GM21737 (cell line): ENCODE results near the gene ZBTB44.
A peak's percentile ranks its signal among the peaks of the same experiment; 100 is the strongest.
"Not testable (repeated sequence)": the region's sequence is repeated elsewhere in the genome, so short reads cannot be mapped to it uniquely, and the experiment has no call there.

Experiments
- ATAC-seq: cut with Tn5 transposase; IDR thresholded peaks from one replicate; pipeline ENCODE4 v1.9.1; 2021; ENCODE audit warnings: mild to moderate bottlenecking, moderate library complexity; ENCODE audit not compliant: unreplicated experiment

ZBTB44 gene

DNA sequence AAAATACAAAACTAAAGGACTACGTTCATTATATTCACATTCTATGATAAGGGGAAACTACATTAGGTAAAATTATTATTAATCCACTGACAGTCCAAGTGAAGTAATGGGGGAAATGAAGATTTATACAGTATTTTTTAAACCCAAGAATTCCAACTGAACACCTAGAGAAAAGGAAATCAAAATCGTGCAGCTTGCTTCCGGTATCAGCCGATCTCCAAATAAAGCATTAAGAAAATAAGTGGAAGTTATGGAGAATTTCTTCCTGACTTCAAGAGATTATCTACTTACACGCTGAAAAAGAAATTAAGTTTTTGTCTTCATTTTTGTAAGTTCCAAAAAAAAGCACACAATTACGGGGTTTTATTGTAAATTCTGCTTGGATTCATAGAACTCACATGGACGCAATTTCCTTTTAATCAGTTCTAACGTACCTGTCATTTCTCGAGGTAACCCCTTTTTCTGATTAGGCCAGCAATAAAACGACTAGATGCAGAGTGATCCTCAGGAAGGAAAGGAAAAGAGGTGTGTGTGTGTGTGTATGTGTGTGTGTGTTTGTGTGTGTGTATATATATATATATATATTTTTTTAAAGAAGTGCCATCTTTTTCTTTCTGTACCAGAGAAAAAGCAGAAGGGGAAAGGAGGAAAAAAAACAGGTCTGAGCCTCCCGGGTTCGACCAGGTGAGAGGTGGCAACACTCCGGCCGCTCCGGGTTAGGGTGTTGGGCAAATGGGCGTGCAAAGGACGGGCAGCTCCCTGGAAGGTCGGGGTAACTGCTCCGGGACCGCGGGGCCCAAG, 1.1 kb downstream of the ZBTB44 start:
- ATAC-seq = no peak

DNA sequence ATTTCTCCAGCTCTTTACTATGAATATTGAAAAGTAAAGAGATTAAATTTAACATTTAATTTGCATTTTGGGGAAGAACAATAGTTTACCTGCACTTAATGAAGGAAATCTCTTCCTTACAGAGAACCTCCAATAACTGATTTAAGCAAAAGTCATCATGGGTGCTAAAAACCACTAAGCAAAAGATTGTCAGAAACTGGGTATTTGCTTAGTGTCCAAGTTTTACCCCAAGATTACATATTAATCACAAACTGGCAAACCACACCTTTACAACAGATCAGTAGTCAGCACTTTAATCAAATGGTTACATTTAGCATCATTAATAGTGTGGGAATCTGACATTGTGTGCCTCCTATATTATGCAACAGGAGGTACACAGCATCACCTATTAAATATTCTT, 2.7 kb downstream of the ZBTB44 start:
- ATAC-seq = no peak

DNA sequence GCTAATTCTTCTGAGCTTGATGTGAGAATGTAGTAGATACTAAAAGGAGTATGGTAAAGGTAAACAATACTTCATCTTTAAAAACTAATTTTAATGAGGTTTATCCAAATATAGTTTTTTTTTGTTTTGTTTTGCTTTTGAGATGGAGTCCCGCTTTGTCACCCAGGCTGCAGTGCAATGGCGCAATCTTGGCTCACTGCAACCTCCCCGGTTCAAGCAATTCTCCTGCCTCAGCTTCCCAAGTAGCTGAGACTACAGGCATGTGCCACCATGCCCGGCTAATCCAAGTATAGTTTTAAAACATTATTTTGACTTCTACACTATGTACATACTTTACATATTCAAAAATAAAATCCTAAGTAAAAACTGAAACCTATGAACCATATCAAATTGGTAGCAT, 4.1 kb downstream of the ZBTB44 start:
- no peak for ATAC-seq

DNA sequence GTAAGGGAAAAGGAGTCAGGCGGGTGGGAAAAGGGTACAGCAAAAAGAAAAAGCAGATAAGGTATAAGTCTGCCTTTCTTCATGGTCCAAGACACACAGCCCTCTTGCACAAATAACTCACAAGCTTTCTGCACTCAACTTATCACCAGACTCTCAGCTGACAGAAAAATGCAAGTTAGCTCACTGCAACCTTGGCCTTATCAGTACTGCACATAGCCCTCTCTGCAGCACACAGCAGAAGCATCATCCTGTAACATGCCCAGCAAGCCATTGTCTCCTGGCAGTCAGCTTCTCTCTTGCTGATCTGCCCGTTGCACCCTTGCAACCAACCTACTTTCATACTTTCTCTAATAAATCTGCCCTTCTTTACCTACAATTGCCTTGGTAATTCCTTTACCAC, 5.8 kb downstream of the ZBTB44 start:
- no peak for ATAC-seq

DNA sequence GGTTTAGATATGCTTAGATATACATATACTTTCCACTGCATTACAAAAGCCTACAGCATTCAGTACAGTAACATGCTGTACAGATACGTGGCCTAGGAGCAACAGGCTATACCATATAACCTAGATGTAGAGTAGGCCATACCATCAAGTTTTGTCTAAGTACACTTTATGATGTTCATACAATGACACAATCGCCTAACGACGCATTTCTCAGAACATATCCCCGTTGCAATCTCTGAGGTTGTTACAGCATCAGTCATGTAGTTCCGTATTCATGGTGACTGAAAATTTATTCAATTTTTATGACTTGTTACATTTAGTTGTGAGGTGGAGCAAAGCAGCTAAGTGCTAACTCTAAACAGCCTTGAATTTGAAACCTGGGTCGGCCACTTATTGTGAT, 6.7 kb downstream of the ZBTB44 start:
- ATAC-seq = no peak

DNA sequence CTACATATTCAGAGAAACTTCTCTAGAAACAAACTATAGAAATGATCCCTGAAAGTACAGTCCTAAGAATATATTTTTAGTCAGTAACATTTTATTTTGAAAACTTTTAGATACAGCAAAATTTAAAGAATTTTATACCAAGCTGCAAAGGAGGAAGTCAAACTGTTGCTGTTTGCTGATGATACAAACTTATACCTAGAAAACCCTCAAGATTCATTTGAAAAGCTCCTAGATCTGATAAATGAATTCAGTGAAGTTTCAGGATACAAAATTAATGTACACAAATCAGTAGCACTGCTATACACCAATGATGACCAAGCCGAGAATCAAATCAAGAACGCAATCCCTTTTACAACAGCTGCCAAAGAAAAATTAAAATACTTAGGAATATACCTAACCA, 10.1 kb downstream of the ZBTB44 start:
- no peak for ATAC-seq

DNA sequence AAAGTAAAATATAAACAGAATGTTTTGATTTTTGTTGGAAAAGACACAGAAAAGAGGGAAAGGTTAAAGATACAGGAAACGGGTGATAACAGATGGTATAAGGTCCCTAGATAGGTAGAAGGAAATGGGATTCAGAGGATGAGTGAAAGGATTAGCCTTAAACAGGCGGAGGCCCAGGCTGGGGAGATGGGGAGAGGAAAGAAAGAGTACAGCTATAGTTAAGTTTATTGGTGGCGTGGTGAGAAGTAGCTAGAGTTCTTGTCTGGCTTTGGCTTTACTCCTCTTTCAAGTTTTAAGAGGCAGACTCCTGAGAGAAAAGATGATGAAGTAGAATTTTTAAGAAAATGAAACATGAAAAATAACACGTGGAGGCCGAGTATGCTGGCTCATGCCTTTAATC, 13.7 kb downstream of the ZBTB44 start:
- ATAC-seq = no peak

DNA sequence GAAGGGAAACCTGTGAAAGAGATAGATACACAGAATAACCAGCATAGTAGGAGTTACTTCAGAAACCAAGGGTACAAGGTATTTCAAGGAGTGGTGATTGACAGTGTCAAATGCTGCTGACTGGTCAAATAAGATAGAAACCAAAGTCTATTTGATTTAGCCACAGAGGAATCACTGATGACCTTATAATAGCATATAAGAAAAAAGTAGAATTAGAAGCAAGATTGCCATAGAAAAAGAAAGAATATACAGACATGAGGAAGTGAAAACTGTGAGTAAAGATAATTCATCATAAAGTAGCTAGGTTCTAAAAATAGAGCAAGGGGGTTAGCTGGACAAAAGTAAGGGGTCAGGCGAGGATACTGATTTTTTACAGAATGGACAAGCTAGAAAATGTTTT, 14.2 kb downstream of the ZBTB44 start:
- ATAC-seq = peak; percentile 72

DNA sequence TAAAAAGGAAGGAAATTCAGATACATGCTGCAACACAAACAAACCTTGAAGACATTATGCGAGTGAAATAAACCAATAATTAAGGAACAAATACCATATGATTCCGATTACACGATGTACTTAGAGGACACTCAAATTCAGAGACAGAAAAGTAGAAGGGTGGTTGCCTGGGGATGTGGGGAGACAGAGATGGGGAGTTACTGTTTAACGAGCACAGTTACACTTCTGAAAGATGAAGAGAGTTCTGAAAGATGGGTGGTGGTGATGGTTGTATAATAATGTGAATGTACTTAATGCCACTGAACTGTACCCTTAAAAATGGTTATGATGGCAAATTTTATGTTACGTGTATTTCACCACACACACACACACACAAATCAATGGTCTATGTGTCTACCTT, 14.7 kb downstream of the ZBTB44 start:
- no peak for ATAC-seq

DNA sequence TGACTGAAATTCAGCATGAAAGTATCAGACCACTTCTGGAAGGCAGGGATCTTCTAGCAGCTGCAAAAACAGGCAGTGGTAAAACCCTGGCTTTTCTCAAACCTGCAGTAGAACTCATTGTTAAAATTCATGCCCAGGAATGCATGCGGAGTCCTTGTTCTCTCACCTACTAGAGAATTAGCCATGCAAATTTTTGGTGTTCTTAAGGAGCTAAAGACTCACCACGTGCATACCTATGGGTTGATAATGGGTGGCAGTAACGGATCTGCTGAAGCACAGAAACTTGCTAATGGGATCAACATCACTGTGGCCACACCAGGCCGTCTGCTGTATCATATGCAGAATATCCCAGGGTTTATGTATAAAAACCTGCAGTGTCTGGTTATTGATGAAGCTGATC, 19.1 kb downstream of the ZBTB44 start:
- no peak for ATAC-seq

DNA sequence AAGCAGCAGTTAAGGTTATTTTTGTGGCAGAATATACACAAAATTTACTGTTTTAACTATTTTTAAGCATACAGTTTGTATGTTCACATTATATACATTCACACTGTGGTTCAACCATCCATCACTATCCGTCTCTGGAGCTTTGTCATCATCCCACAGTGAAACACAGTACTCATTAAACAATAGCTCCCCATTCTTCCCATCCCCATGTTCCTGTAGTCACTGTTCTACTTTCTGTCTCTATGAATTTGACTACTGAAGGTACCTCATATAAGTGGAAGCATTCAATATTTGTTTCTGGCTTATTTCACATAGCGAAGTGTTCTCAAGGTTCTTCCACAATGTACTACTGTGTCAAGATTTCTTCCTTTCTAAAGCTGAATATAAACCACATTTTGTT, 32.6 kb downstream of the ZBTB44 start:
- no peak for ATAC-seq

DNA sequence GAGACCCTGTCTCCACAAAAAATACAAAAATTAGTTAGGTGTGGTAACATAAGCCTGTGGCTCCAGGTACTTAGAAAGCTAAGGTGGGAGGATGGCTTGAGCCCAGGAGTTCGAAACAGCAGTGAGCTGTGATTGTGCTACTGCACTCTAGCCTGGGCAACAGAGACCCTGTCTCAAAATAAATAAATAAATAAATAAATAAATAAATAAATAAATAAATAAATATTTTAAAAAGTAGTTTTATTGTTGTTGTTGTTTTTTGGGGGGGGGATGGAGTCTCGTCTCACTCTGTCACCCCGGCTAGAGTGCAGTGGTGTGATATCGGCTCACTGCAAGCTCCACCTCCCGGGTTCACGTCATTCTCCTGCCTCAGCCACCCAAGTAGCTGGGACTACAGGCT, 33.4 kb downstream of the ZBTB44 start:
- ATAC-seq = not testable (repeated sequence)

DNA sequence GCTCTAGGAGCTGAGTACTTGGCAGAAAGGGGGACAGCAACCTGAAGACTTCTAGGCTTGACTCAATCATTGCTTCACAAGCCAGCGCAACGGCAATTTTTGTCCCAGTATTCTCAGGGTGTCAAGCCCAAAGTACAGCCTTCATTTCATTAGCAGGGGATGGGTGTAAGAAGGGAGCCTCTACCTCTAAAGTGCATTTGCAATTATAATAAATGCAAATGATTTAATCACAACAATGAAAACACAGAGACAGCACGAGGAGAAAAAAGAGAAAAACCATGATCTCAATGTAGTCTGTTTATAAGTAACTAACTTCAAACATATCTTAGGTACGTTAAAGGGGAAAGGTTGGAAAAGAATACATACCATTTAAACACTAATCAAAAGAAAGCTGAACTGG, 34.7 kb downstream of the ZBTB44 start:
- no peak for ATAC-seq

DNA sequence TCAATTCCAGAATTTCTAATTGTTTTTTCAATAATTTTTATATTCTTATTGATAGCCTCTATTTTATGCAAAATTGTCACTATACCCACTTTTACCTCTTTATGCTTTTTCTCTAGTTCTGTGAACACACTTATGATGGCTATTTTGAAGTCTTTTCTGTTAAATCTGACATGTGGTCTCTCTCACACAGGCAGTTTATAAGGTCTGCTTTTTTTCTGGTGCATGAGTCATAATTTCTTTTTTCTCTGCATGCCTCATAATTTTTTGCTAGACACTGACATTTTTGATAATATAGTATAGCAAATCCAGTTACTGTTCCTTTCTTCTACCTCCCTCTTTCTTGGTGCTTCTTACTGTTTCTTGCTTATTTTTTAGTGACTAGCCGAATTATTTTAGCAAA, 36.0 kb downstream of the ZBTB44 start:
- no peak for ATAC-seq

DNA sequence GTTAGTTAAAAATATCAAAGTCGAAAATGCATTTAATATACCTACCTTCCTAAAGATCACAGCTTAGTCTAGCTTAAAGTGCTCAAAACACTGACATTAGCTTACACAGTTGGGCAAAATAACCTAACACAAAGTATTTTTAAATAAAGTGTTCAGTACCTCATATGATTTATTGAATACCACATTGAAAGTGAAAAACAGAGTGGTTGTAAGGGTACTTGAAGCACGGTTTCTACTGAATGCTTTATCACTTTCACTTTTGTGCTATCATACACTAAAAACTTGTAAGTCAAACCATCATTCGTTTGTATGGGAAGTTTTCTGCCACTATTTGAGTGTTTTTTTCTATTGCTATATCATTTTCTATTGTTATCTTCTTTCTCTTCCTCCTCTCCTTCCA, 36.6 kb downstream of the ZBTB44 start:
- no peak for ATAC-seq

DNA sequence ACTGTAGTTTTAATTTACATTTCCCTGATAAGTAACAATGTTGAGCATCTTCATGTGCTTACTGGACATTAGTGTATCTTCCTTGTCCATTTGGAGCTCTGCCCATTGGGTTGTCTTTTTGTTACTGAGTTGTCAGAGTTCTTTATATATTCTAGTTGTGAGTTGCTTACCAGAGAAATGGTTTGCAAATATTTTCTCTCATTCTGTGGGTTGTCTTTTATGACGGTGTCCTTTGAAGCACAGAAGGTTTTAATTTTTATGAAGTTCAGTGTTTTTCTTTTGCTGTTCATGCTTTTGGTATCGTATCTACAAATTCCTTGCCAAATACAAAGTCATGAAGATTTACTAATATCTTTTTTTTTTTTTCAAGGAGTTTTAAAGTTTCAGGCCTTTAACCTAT, 42.4 kb downstream of the ZBTB44 start:
- ATAC-seq = no peak

DNA sequence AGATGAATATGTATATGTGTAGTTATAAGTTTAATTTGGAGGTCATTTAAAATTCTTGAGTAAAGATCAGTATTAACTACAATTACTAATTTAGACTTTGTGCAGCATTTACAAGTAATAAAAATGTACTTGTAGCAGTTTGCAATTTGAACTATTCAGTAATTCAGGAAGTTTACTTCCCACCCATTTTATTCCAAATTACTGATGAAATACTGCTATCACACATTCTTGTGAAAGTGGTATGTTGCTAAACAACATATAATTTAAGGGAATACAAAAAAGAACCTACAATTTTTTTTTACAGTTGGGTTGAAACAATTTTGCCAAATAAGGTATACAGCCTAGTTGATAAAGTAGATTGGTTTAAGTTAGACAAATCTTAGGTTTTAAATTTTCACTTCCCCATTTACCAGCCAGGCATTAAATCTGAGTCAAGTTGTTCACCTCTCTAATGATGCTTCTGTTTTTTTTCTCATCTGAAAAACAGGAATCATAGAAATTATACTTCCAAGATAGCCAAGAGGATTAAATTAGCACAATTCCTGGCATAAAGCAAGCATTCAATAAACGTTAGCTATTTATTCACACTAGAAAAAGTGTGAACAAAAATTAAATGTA, 45.3 kb downstream of the ZBTB44 start:
- peak; percentile 88 for ATAC-seq

DNA sequence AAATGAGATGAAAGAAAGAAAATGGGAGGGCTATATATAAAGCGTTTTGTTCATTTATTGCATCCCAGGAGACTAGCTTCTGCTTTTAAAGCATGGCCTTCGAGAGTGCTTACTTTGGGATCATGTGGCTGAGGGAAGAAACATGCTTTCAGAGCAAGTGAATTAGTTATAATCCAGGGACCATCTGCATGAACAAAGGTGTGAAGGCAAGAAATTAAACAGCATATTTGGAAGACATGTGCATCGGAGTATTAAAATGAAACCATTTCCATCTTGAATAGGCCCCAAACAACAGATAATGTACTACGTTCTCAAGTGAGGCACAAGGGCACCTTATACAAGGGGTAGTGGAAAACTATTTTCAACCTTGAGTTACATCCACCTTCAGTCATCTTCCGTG, 51.4 kb downstream of the ZBTB44 start:
- no peak for ATAC-seq

DNA sequence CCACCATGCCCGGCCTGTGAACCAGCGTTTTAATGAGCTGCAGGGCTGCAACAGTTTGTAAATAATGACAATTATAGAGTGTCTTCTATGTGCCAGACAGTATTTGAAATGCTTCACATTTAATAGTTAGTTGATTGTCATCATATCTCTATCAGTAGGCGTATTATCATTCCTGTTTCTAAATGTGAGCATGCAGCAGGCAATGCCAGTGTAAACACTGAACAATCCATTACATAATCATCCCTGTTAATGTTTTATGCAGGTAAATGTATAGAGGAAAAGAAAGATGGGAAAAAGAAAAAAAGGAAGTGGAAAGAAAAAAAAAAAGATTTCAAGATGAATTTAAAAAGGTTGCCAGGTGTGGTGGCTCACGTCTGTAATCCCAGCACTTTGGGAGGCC, 52.3 kb downstream of the ZBTB44 start:
- no peak for ATAC-seq

DNA sequence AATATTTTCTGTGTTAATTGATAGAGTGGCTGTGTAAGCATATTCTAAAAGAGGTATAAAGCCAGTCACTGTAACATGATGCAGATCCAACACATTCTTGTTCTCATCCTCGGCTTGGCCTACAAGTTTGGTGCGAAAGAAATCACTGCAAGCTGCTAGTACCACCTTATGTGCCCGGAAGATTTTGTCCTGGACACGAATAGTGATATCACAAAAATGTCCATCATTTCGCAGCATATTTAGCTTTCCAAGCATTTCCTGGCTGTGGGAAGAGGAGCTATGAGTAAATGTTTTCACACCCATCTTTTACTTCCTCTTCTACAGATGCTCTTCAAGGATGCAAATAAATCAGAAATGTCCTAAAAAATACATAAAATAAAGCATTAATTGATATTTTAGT, 53.1 kb downstream of the ZBTB44 start:
- no peak for ATAC-seq

DNA sequence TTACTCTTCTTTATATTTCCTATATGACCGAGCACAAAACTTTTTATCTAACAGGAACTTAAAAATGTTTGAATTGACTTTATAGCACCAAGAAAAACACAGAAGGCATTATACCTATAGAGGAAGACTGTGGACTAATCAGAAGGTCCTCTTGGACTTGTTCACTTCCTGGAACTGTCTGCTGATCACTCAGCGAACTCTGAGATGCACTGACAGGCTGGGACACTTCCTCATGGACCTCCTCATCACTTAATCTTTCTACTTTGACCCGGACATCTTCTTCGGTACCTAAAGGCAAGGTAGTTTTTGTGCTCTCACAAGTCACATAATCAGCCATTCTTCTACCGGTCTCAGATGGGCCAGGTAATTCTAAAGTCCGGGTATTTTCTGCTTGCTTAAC, 54.0 kb downstream of the ZBTB44 start:
- ATAC-seq = no peak

DNA sequence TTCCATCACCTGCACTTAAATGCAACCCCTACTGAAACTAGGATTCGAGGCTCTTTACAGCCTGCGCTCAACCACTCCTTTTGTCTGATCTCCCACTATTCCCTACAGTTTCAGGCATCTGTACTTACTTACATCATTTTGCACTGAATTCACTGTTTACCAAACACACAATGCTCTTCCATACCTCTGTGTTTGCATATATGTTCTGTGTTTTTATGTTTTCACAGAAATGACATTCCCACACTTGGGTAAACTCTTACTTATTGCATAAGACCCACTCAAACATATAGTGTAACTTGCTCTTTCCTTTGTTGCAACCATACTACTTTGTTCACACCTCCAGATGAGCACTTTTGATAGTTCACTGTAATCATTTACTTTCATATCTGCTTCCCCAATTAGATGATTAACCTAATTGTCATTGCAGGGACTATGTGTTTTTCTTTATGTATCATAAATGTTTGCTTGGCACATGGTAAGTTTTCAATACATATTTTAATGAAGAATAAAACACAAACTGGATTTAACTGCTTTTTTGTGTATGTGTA, 54.6 kb downstream of the ZBTB44 start:
- no peak for ATAC-seq

DNA sequence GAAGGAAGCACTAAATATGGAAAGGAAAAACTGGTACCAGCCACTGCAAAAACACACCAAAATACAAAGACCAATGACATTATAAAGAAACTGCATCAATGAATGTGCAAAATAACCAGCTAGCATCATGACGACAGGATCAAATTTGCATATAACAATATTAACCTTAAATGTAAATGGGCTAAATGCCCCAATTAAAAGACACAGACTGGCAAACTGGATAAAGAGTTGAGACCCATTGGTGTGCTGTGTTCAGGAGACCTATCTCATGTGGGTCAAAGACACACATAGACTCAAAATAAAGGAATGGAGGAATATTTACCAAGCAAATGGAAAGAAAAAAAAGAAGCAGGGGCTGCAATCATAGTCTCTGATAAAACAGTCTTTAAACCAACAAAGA, 63.0 kb downstream of the ZBTB44 start:
- ATAC-seq = not testable (repeated sequence)
